Eye (tissue), 1 donor: ENCODE results near the gene MPV17L.
"Not testable (repeated sequence)": the region's sequence is repeated elsewhere in the genome, so short reads cannot be mapped to it uniquely, and the experiment has no call there.

Source experiments
- DNase-seq: peaks from one replicate; pipeline ENCODE4 v3.0.0-alpha.2; 2015

Gene MPV17L

GRCh38 chr16:15395631-15396508 is at the start of gene MPV17L:
Gene MPV17L (plus strand): TSS chr16:15395754. CDS start chr16:15395898, 144 bp downstream.
- DNase-seq: peak; percentile 72

GRCh38 chr16:15348721-15349120 is 46.8 kb upstream of the MPV17L start:
- not testable (repeated sequence) for DNase-seq

GRCh38 chr16:15351251-15351650 is 44.3 kb upstream of the MPV17L start:
- DNase-seq: not testable (repeated sequence)

GRCh38 chr16:15351745-15352144 is 43.8 kb upstream of the MPV17L start:
- not testable (repeated sequence) for DNase-seq

- DNase-seq: not testable (repeated sequence)
Measured at GRCh38 chr16:15352852-15353251, 42.7 kb upstream of the MPV17L start.

GRCh38 chr16:15354846-15355245 is 40.7 kb upstream of the MPV17L start:
- not testable (repeated sequence) for DNase-seq

GRCh38 chr16:15357495-15357894 is 38.1 kb upstream of the MPV17L start:
- not testable (repeated sequence) for DNase-seq

- not testable (repeated sequence) for DNase-seq
Measured at GRCh38 chr16:15378194-15378593, 17.4 kb upstream of the MPV17L start, which contains the start of gene NPIPA5. Gene NPIPA5 (minus strand): TSS chr16:15378294. CDS start chr16:15378294, 0 bp downstream.

GRCh38 chr16:15382810-15383209 is 12.7 kb upstream of the MPV17L start:
- not testable (repeated sequence) for DNase-seq

GRCh38 chr16:15388060-15388459 is 7.5 kb upstream of the MPV17L start:
- not testable (repeated sequence) for DNase-seq

GRCh38 chr16:15389916-15390315 is 5.6 kb upstream of the MPV17L start:
- not testable (repeated sequence) for DNase-seq

- DNase-seq: not testable (repeated sequence)
Measured at GRCh38 chr16:15393025-15393424, 2.5 kb upstream of the MPV17L start.

GRCh38 chr16:15396509-15396829 is 915 bp downstream of the MPV17L start:
- not testable (repeated sequence) for DNase-seq

GRCh38 chr16:15396948-15397594 is 1.5 kb downstream of the MPV17L start:
- no peak for DNase-seq

GRCh38 chr16:15398618-15399316 is 3.2 kb downstream of the MPV17L start:
- DNase-seq: no peak

- no peak for DNase-seq
Measured at GRCh38 chr16:15399317-15399716, 3.8 kb downstream of the MPV17L start.

- DNase-seq: not testable (repeated sequence)
Measured at GRCh38 chr16:15400314-15400713, 4.8 kb downstream of the MPV17L start.

GRCh38 chr16:15401972-15402371 is 6.4 kb downstream of the MPV17L start:
- DNase-seq: no peak

- DNase-seq: no peak
Measured at GRCh38 chr16:15403392-15403995, 7.9 kb downstream of the MPV17L start.

- DNase-seq: not testable (repeated sequence)
Measured at GRCh38 chr16:15404091-15404490, 8.5 kb downstream of the MPV17L start.

GRCh38 chr16:15404792-15405191 is 9.2 kb downstream of the MPV17L start:
- DNase-seq: no peak

- DNase-seq: not testable (repeated sequence)
Measured at GRCh38 chr16:15407756-15408155, 12.2 kb downstream of the MPV17L start.

GRCh38 chr16:15409476-15409875 is 13.9 kb downstream of the MPV17L start:
- DNase-seq: not testable (repeated sequence)
